Skin epidermis (tissue), 12 donors: ENCODE results near the gene DNHD1.

Source experiments
- H3K27ac ChIP-seq, 21 experiments: fragments of 200-600 bp; sonication (generic) in 11 of 21; one replicate each; pipeline ENCODE4 v1.5.0; 2020; ENCODE audit warnings: mild to moderate bottlenecking in 3 of 21, inconsistent platforms in 2 of 21, moderate library complexity in 2 of 21
- H3K4me3 ChIP-seq, 7 experiments: fragments of 200-600 bp; sonication (generic) in 2 of 7; one replicate each; pipeline ENCODE4 v1.5.0; 2020; ENCODE audit warnings: inconsistent platforms in 2 of 7, mild to moderate bottlenecking in 2 of 7, moderate library complexity in 1 of 7

The DNHD1 gene

DNA sequence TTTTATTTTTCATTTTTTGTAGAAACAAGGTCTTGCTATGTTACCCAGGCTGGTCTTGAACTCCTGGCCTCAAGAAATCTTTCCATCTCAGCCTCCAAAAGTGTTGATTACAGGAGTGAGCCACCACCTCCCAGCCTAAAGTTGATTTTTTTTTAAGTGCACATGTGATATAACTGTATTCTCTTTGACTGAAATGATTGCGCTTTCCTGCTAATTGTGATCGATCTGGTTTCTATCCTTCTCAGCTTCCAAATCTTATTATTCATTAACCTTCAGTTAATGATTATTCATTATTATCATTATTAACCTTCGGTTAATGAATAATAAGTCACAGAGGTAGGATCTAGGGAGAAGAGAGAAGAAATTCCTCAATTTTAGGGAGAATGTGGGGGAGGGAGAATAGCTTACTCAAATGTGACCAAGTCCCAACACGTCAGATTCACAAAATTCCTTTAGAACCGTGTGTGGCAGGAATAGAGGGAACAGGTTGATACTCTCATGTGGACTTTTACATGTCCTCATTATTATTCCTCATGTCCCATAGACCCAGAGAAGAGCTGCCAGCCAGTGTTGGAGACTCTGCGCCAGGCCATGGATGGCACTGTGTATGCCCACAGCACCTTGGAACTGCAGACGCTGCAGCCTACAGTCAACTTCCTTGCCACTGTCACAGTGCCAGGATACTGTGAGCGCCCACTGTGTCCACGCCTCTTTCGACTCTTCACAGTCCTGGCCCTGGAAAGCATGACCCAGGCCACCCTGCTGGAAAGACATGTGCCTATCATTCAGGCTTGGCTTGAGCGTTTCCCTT, 59.3 kb downstream of the DNHD1 start:
- H3K4me3 ChIP-seq: no peak overlapping the region
- no peak overlapping the region for H3K27ac ChIP-seq

DNA sequence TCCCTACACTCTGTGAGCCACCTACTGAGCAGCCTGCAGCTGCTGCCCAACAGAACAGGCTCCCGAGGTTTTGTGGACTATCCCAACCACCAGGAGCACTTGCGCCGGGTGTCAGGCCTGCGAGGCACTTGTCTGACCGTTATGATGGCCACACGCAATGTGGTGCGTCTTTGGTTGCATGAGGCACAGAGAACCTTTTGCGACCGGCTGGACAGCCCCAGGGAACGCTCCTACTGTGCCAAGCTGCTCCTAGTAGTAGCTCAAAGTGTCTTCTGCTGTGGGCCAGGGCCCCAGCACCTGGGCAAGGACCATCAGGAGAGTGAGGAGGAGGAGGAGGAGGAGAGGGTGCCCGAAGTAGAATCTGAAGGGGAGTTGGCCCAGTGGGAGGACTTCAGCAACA, 60.0 kb downstream of the DNHD1 start:
- H3K27ac ChIP-seq: no peak overlapping the region
- no peak overlapping the region for H3K4me3 ChIP-seq

DNA sequence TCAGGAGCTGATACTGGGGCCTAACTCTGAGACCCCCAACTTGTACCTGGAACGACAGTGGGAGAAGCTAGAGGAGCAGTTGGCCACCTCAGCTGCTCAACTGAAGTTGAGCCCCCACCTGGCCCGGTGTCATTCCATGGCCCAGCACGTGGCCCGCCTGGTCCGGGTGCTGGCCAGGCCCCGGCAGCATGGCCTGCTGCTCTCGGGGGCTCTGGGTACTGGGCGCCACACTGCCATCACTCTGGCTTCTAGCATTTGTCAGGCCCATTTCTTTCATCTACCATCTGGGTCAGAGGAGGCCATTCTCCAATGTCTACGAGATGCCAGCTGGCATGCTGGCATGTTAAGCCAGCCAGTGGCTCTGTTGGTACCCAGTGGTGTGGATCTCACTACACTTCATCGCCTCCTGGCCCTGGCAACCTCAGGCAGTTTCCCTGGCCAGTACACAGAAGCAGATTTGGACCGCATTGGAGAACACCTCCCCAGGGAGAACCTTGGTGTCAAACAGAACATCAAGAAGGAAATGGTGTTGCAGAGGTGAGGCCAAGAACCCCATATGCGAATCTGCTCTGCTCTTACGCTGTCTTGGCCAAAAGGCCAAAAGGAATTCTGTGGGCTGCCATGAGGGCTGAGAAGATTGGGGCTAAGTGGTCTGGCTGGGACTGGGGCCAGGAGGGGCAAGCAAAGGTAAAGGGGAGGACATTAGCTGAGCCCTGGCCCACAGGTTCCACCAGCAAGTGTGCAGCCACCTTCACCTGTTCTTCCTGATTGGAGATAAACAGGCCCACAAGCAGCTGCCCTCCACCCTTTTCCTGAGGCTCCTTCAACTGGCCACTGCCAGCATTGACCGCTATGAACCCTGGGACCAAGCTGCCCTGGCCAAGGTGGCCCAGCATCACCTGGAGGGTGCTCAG, 60.9 kb downstream of the DNHD1 start:
- Histone ChIP-seq H3K27ac (no peak overlapping the region), H3K4me3 (no peak overlapping the region)

DNA sequence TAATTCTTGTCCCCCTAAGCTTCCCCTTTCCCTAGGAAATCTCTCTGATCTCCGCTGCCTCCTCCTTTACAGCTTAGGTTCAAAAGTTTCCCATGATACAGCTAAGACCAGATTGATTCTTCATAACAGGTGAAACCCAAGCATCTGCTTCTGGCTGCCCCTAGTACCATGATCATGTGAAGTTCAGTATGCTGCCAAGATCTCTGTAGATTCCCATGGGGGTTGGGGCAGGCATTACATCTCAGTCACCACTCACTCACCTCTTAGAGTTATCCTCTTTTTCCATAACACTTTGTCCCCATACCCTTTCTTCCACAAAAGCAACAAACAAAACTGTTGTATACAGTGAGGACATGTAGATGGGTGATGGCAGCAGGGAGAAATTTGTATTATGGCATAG, 62.3 kb downstream of the DNHD1 start:
- no peak overlapping the region for H3K4me3 ChIP-seq
- H3K27ac ChIP-seq: no peak overlapping the region

DNA sequence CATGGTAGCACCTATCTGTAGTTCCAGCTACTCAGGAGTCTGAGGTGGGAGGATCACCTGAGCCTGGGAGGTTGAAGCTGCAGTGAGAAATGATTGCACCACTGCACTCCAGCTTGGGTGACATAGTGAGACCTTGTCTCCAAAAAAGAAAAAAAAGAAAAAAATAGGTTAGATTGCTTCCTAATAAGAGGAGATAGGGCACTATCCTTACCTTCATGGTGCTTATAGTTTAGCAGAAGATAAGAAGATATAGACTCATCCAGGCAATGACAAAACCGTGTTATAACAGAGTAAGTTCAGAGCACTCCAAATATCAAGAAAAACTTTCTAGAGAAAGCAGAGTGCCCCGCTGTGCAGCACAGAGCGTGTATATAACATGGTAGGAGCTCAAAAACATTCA, 64.2 kb downstream of the DNHD1 start:
- no peak overlapping the region for H3K4me3 ChIP-seq
- H3K27ac ChIP-seq: no peak overlapping the region

DNA sequence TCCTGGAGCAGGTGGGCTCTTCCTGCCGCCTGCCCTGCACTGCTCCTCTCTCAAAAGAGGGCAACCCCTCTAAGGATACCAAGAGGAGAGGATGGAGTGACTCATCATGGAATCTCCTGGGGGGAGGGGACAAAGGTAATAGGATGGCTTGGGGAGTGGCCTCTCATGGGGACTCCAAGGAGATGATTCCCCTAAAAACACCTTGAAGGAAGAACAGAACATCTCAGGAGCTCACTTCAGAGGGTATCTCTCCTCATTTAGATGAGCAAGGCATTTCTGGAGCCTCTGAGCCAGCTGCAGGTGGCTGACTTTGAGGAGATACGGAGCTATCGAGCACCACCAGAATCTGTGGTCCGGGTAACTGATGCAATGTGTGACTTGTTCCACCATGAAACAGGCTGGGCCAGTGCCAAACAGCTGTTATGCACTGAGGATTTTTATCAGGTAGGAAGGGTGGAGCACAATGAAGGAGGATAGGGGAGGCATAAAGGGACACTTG, 66.1 kb downstream of the DNHD1 start:
- Histone ChIP-seq H3K4me3 (no peak overlapping the region), H3K27ac (no peak overlapping the region)

DNA sequence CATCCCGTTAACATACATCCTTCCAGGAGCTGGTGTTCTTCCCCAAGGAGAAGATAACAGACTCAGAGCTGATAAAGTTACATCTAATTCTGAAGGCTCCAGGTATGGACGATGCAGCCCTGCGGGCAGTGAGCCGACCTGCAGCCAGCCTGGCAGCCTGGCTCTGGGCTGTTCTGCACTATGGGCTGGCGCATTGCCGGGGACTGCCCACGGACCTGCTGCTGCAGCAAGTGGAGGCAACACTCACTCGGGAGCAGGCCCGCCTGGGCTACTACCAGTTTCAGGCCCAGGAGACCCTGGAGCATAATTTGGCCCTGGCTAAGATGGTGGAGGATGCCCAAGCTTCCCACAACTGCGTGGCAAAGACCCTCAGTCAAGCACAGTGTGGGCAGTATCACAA, 66.6 kb downstream of the DNHD1 start:
- H3K27ac ChIP-seq: no peak overlapping the region
- no peak overlapping the region for H3K4me3 ChIP-seq

DNA sequence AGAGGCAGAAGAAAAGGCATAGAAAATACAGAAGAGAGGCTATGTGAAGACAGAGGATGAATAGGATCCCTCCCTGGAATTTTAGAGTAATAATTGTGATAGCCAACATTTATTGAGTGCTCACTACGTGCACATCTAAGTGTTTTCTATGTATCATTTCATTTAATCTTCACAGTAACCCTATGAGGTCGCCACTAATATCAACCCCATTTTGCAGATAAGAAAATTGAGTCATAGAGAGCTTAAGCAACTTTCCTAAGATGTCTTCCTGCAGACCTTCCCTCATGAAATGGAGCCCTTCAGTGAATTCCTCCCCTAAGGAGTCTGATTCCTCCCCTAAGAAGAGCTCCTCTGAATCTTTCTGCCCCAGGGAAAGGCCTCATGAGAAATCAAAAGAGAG, 68.2 kb downstream of the DNHD1 start:
- H3K27ac ChIP-seq: no peak overlapping the region

DNA sequence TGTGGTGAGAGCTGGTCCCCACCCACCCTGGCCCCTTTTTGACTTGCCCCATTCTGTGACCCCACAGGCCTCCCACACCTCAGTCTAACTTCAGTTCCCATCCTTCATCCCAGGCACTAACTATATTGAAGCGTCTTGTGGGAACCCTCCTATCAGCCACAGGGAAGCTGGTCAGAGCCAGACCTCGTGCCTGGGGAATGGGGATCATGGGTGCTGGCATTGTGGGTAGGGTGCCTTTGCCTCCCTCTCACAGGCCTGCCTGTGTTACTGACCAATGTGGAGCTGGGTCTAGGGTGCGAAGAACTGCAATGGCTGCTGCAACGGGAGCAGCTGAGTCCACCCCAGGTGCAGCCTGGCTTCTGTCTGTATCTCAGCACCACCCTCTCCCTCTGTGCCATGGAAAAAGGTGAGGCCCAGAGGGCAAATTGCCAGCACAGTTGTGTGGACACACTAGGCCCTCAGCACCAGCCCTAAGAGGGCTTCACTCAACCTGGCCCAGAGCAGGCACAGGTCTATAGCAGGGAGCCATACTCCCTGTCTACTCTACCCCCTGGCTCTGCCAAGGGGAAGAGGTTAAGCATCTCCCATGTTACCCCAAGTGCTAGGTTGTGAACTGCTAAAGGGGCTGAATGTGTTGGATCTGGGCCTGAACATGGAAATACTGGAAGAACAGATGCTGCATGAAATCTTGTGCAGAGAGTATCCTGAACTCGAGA, 69.1 kb downstream of the DNHD1 start:
- no peak overlapping the region for H3K4me3 ChIP-seq
- H3K27ac ChIP-seq: no peak overlapping the region

More for the DNA sequence above, 68.2 kb downstream of the DNHD1 start:
- no peak overlapping the region for H3K4me3 ChIP-seq

DNA sequence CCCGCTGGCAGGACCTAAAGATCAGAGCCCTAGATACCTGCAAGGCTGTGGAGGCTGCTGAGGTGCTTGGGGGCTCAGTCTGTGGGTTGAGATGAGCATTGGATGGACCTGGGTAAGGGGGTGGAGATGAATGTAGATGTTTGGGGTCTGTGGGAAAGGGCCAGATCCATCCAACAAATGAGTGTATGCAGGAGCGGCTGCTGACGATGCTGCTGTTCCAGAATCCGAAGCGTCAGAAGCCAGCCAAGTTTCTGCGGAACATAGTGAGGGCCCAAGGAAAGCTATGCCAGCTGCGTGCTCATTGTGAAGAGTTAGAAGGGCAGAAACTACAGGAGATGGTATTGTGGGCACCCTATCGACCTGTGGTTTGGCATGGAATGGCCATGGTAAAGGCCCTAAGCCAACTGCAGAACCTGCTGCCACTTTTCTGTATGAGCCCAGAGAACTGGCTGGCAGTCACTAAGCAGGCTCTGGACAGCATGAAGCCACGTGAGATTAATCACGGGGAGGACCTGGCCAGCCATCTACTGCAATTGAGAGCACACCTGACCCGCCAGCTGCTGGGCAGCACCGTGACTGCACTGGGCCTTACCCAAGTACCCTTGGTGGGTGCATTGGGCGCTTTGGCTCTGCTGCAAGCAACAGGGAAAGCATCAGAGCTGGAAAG, 69.8 kb downstream of the DNHD1 start:
- Histone ChIP-seq H3K4me3 (no peak overlapping the region), H3K27ac (no peak overlapping the region)

DNA sequence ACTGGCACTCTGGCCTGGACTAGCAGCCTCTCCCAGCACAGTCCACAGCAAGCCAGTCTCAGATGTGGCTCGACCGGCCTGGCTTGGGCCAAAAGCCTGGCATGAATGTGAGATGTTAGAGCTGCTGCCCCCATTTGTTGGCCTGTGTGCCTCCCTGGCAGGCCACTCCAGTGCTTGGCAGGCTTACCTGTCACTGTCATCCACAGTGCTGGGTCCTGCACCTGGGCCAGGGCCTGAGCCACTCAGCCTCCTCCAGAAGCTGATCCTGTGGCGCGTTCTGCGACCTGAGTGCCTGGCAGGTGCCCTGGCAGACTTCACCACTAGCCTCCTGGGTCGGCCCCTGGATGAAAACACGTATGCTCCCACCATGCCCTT, 70.3 kb downstream of the DNHD1 start:
- H3K4me3 ChIP-seq: no peak overlapping the region
- H3K27ac ChIP-seq: no peak overlapping the region

DNA sequence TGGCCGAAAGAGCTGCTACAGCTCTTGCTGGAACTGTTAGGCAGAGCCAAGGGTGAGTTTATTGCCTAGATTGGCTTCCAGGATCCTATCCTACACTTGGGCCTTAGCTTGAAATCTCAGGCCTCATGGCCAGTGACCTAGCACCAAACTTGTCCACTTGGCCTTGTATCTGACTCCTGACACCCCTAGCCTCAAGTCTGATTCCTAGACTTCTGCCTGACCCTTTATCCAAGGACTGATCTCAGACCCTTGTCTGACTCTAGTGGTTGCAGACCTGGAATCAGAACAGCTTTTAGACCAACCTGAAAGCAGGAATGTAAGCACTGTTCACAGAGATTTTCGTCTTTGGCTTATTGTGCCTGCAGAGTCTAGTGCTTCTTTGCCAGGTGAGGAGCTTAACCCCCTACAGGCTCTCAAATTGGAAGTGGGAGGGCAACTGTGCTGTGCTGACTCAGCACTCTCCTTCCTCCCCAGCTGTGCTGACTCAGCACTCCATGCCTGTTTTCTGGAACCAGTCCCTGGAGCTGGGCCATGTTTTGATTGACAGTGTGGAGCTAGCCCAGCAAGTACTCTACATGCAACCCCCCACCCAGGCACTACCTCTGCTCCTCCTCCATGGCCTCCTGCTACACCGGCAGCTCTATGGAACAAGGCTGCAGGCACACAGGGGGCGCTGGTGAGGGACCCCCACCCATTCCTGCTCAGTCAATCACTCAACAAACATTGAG, 71.3 kb downstream of the DNHD1 start:
- Histone ChIP-seq H3K27ac (peak overlapping the region in 1 of 21 experiments; percentile 7), H3K4me3 (no peak overlapping the region)

DNA sequence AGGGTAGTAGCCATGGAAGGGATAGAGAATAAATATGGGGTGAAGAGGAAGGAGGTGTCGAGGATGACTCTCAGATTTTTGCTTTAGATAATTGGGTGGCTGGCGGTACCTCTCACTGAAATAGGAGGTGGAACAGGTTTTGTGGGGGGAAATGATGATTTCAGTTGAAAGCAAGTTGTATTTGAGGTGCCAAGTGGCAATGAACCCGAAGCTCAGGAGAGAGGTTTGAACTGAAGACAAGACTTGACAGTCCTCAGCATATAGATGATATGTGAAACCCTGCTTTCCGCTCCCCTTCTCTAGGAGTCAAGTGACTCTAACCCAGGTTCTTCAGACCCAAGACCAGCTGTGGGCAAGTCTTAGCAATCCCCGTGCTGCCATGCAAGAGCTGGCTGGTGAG, 72.6 kb downstream of the DNHD1 start:
- Histone ChIP-seq H3K27ac (no peak overlapping the region), H3K4me3 (no peak overlapping the region)

DNA sequence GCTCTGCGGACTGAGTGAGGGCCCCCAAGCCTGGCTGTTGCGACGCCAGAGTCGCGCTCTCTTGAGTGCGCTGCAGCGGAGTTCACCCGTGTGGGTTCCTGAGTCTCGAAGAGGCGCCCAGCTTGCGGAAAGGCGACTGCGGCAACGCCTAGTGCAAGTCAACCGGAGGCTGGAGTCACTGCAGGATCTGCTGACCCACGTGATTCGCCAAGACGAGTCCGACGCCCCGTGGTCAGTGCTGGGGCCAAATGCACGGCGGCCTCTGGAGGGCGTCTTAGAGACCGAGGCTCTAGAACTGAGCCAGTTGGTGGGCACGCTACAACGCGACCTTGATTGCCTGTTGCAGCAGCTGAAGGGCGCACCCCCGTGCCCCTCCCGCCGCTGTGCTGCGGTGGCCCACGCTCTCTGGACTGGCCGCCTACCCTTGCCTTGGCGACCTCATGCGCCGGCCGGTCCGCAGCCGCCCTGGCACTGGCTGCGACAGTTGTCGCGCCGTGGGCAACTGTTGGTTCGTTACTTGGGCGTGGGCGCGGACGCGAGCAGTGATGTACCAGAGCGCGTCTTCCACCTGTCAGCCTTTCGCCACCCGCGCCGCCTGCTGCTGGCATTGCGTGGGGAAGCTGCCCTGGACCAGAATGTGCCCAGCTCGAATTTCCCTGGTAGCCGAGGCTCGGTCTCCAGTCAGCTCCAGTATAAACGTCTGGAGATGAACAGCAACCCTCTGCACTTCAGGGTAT, 73.8 kb downstream of the DNHD1 start:
- Histone ChIP-seq H3K4me3 (no peak overlapping the region), H3K27ac (no peak overlapping the region)

DNA sequence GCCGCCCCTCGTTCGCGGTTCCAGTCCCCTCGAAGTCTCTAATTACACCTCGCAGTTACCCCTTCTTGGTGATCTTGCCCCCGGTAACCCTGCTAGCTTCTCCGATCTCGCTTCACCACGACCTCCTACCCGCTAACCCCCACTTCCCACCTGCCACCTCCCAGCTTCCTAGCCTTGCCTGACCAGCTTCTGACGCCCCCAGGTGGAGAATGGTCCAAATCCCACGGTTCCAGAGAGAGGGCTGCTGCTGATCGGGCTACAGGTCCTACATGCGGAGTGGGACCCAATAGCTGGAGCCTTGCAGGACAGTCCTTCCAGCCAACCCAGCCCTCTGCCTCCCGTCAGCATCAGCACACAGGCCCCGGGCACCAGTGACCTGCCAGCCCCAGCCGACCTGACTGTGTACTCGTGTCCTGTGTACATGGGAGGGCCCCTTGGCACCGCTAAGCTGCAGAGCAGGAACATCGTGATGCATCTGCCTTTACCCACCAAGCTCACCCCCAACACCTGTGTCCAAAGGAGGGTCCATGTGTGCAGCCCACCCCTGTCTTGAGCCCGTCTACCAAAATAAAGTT, 74.4 kb downstream of the DNHD1 start:
- H3K4me3 ChIP-seq: no peak overlapping the region

DNA sequence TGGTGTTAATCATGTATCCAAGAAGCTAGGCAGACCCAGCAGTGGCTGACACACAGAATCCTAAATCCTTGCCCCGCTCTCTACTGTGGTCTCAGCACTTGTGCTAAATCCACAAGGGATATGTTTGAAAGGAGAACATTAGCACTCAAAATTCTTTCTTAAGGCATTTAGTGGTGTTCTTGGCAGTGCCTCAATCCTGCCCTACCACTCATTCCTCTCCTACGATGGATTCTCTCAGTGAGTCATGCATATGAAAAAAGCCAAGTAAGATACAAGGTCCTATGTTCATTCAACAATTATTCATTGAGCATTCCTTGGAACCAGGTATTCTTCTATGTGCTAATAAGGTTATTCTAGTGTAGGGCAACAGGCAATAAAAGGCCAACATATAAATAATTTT, 75.1 kb downstream of the DNHD1 start:
- no peak overlapping the region for H3K4me3 ChIP-seq
- H3K27ac ChIP-seq: no peak overlapping the region

More for the DNA sequence above, 74.4 kb downstream of the DNHD1 start:
- no peak overlapping the region for H3K27ac ChIP-seq

DNA sequence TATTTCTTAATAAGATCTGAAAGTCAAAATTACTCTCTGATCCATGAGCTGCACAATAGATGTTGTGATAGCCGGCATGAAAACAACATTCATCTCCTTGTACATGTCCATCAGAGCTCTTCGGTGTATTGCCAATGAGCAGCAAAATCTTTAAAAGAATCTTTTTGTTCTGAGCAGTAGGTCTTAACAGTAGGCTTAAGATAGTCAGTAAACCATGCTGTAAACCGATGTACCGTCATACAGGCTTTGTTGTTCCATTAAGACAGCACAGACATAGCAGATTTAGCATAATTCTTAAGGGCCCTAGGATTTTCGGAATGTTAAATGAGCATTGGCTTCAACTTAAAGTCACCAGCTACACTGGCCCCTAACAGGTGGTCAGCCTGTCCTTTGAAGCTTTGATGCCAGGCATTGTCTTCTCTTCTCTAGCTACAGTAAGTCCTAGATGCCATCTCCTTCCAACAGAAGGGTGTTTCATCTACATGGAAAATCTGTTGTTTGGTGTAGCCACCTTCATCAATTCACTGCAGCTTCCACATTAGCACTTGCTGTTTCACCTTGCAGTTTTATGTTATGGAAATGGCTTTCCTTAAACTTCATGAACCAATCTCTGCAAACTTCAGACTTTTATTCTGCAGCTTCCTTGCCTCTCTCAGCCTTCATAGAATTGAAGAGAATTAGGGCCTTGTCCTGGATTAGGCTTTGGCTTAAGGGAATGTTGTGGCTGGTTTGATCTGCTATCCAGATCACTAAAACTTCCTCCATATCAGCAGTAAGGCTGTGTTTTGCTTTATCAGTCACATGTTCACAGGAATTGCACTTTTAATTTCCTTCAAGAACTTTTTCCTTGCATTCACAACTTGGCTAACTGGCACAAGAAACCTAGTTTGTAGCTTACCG, 78.0 kb downstream of the DNHD1 start:
- Histone ChIP-seq H3K4me3 (no peak overlapping the region), H3K27ac (peak overlapping the region in 1 of 21 experiments; percentile 10)
